Measurements from ENCODE around the gene HNRNPR. TPM values are rescaled to one million over a fixed set of nuclear protein-coding genes. Genes with fewer than 3 reads are reported as not detected.

The HNRNPR gene
- total and polyA plus RNA-seq, 2 of the 8 experiments (the other 6 are each of a cell fraction or from before 2014, with no cell fraction given) = 110 to 214 TPM

GRCh38 chr1:23288201-23288600 lies 55.9 kb downstream of the HNRNPR start (continued):
- TF ChIP-seq SP1 (IDR thresholded peaks at IDR 0.05; ENCODE audit: low read depth, low read length) (no peak), SUZ12 (IDR thresholded peaks at IDR 0.05; ENCODE audit: low read length) (no peak), SIN3A (conservative IDR thresholded peaks at IDR 0.05 in 1 of 2, IDR thresholded peaks at IDR 0.05 in 1 of 2; ENCODE audit: low read depth in 1 of 2, low read length in 2 of 2) (no peak), USF2 (IDR thresholded peaks at IDR 0.05; ENCODE audit: low read length) (no peak), TBP (IDR thresholded peaks at IDR 0.05; ENCODE audit: low read depth, low read length) (no peak), RBBP5 (IDR thresholded peaks at IDR 0.05; ENCODE audit: borderline replicate concordance, low read depth, low read length) (no peak), BCL11A (IDR thresholded peaks at IDR 0.05; ENCODE audit: low read depth in 2 of 2, low read length in 2 of 2) (no peak), CTBP2 (IDR thresholded peaks at IDR 0.05; ENCODE audit: borderline replicate concordance, insufficient read depth, insufficient read length, low read length) (no peak)
